ENCODE measurements around the gene PSMC4. TPM values are rescaled to one million over a fixed set of nuclear protein-coding genes. Genes with fewer than 3 reads are reported as not detected.

PSMC4 gene
- total RNA-seq, 1 donor = 99.5 TPM

- Histone ChIP-seq H3K36me3 (ENCODE audit: insufficient read depth, low read length) (no peaks in the 10 kb centered on the region), H3K4me3 (ENCODE audit: insufficient read depth, low read length) (no peak overlapping the region), H4K20me1 (ENCODE audit: insufficient read depth, low read length) (no peaks in the 10 kb centered on the region), H3K4me1 (ENCODE audit: insufficient read depth, low read length) (no peaks in the 10 kb centered on the region), H3K27ac (ENCODE audit: low read depth, low read length) (no peak overlapping the region), H3K4me2 (ENCODE audit: insufficient read depth, low read length) (no peak overlapping the region), H3K9me3 (ENCODE audit: low read depth, low read length) (no peaks in the 10 kb centered on the region), H3K27me3 (ENCODE audit: insufficient read depth, low read length) (no peaks in the 10 kb centered on the region), H3K79me2 (ENCODE audit: insufficient read depth, low read length) (no peaks in the 10 kb centered on the region), H2AFZ (ENCODE audit: low read length) (no peak overlapping the region)
- no peak for DNase-seq (ENCODE audit: insufficient read length, low spot score, missing footprints)
- no peak for TF ChIP-seq CTCF (IDR thresholded peaks at IDR 0.05; ENCODE audit: extremely low read depth, low read depth, low read length)
Observed at GRCh38 chr19:39929750-39930149, 41.2 kb upstream of the PSMC4 start.

GRCh38 chr19:39934584-39935363 is 36.2 kb upstream of the PSMC4 start, which contains the start of gene FCGBP:
FCGBP (minus strand) TSS chr19:39934634.
- TF ChIP-seq CTCF (IDR thresholded peaks at IDR 0.05; ENCODE audit: extremely low read depth, low read depth, low read length) = no peak
- H3K4me1 ChIP-seq (ENCODE audit: insufficient read depth, low read length) = no peaks in the 10 kb centered on the region
- H4K20me1 ChIP-seq (ENCODE audit: insufficient read depth, low read length) = no peaks in the 10 kb centered on the region

GRCh38 chr19:39935364-39935661 is 35.7 kb upstream of the PSMC4 start:
- no peak overlapping the region for H3K27ac ChIP-seq (ENCODE audit: low read depth, low read length)
- no peaks in the 10 kb centered on the region for H3K79me2 ChIP-seq (ENCODE audit: insufficient read depth, low read length)
- no peaks in the 10 kb centered on the region for H3K4me1 ChIP-seq (ENCODE audit: insufficient read depth, low read length)
- no peak for DNase-seq (ENCODE audit: insufficient read length, low spot score, missing footprints)
- H2AFZ ChIP-seq (ENCODE audit: low read length) = no peak overlapping the region
- no peak overlapping the region for H3K4me2 ChIP-seq (ENCODE audit: insufficient read depth, low read length)
- no peaks in the 10 kb centered on the region for H4K20me1 ChIP-seq (ENCODE audit: insufficient read depth, low read length)
- no peak for TF ChIP-seq CTCF (IDR thresholded peaks at IDR 0.05; ENCODE audit: extremely low read depth, low read depth, low read length)
- H3K9me3 ChIP-seq (ENCODE audit: low read depth, low read length) = no peaks in the 10 kb centered on the region
- no peaks in the 10 kb centered on the region for H3K36me3 ChIP-seq (ENCODE audit: insufficient read depth, low read length)
- H3K4me3 ChIP-seq (ENCODE audit: insufficient read depth, low read length) = no peak overlapping the region
- H3K27me3 ChIP-seq (ENCODE audit: insufficient read depth, low read length) = no peaks in the 10 kb centered on the region

More at GRCh38 chr19:39934584-39935363, 36.2 kb upstream of the PSMC4 start, which contains the start of gene FCGBP:
- Histone ChIP-seq H3K79me2 (ENCODE audit: insufficient read depth, low read length) (no peaks in the 10 kb centered on the region), H3K9me3 (ENCODE audit: low read depth, low read length) (no peaks in the 10 kb centered on the region), H3K4me2 (ENCODE audit: insufficient read depth, low read length) (no peak within 1 kb of the TSS), H3K36me3 (ENCODE audit: insufficient read depth, low read length) (no peaks in the 10 kb centered on the region), H3K4me3 (ENCODE audit: insufficient read depth, low read length) (no peak within 1 kb of the TSS), H3K27me3 (ENCODE audit: insufficient read depth, low read length) (no peaks in the 10 kb centered on the region), H2AFZ (ENCODE audit: low read length) (no peak within 1 kb of the TSS), H3K27ac (ENCODE audit: low read depth, low read length) (no peak within 1 kb of the TSS)
- no peak for DNase-seq (ENCODE audit: insufficient read length, low spot score, missing footprints)

- no peak overlapping the region for H2AFZ ChIP-seq (ENCODE audit: low read length)
- H3K4me2 ChIP-seq (ENCODE audit: insufficient read depth, low read length) = no peak overlapping the region
- H4K20me1 ChIP-seq (ENCODE audit: insufficient read depth, low read length) = no peaks in the 10 kb centered on the region
- no peaks in the 10 kb centered on the region for H3K4me1 ChIP-seq (ENCODE audit: insufficient read depth, low read length)
- no peak for TF ChIP-seq CTCF (IDR thresholded peaks at IDR 0.05; ENCODE audit: extremely low read depth, low read depth, low read length)
- no peaks in the 10 kb centered on the region for H3K9me3 ChIP-seq (ENCODE audit: low read depth, low read length)
- H3K27me3 ChIP-seq (ENCODE audit: insufficient read depth, low read length) = no peaks in the 10 kb centered on the region
- no peak overlapping the region for H3K4me3 ChIP-seq (ENCODE audit: insufficient read depth, low read length)
- no peak for DNase-seq (ENCODE audit: insufficient read length, low spot score, missing footprints)
- H3K36me3 ChIP-seq (ENCODE audit: insufficient read depth, low read length) = no peaks in the 10 kb centered on the region
- H3K79me2 ChIP-seq (ENCODE audit: insufficient read depth, low read length) = no peaks in the 10 kb centered on the region
- no peak overlapping the region for H3K27ac ChIP-seq (ENCODE audit: low read depth, low read length)
Observed at GRCh38 chr19:39936020-39936419, 34.9 kb upstream of the PSMC4 start.
